H1 (cell line): ENCODE results near the gene SYK. TPM values are rescaled to one million over a fixed set of nuclear protein-coding genes. Genes with fewer than 3 reads are reported as not detected.

Source experiments
- BCL11A ChIP-seq, 2 experiments: IDR thresholded peaks; one replicate each; pipeline ENCODE4 v1.6.1; 2011; ENCODE audit warnings: low read depth in 2 of 2, low read length in 2 of 2, mild to moderate bottlenecking in 2 of 2
- BRCA1 ChIP-seq: IDR thresholded peaks from 2 replicates; pipeline ENCODE4 v1.6.1; 2012; ENCODE audit warnings: low read depth, low read length, improper control_type of control experiment
- CHD1 ChIP-seq: IDR thresholded peaks from 2 replicates; pipeline ENCODE4 v1.6.1; 2012; ENCODE audit warnings: low read depth, low read length, improper control_type of control experiment
- CHD7 ChIP-seq: fragments of 300-600 bp; sonication (generic); IDR thresholded peaks from 2 replicates; pipeline ENCODE4 v1.7.1; 2012; ENCODE audit warnings: low read length, moderate library complexity, mild to moderate bottlenecking, inconsistent platforms; ENCODE audit not compliant: insufficient replicate concordance
- EZH2 ChIP-seq: fragments of 200-600 bp; sonication (generic); IDR thresholded peaks from 2 replicates; pipeline ENCODE4 v1.7.1; 2012; ENCODE audit warnings: low read depth, mild to moderate bottlenecking, moderate library complexity, low read length, inconsistent platforms; ENCODE audit not compliant: severe bottlenecking
- GABPA ChIP-seq: IDR thresholded peaks from 2 replicates; pipeline ENCODE4 v1.6.1; 2011; ENCODE audit warnings: mild to moderate bottlenecking, low read length, moderate library complexity, borderline replicate concordance; ENCODE audit not compliant: insufficient read depth
- JUN ChIP-seq: IDR thresholded peaks from 2 replicates; pipeline ENCODE4 v1.6.1; 2011; ENCODE audit warnings: low read depth, mild to moderate bottlenecking, improper control_type of control experiment, low read length
- SIN3A ChIP-seq, 2 experiments: IDR thresholded peaks in 1 of 2; conservative IDR thresholded peaks in 1 of 2; 2 replicates each; pipeline ENCODE4 v1.6.1; 2011 to 2012; ENCODE audit warnings: low read length in 2 of 2, improper control_type of control experiment in 1 of 2, low read depth in 1 of 2, mild to moderate bottlenecking in 1 of 2
- SIRT6 ChIP-seq: IDR thresholded peaks from one replicate; pipeline ENCODE4 v1.7.1; 2012; ENCODE audit warnings: low read length, inconsistent platforms
- SP4 ChIP-seq: IDR thresholded peaks from 2 replicates; pipeline ENCODE4 v1.6.1; 2012; ENCODE audit warnings: low read length, inconsistent platforms
- SUZ12 ChIP-seq: fragments of 200-600 bp; sonication (generic); IDR thresholded peaks from 2 replicates; pipeline ENCODE4 v1.6.1; 2012; ENCODE audit warnings: mild to moderate bottlenecking, inconsistent platforms, low read length, moderate library complexity, mixed read lengths
- TAF1 ChIP-seq: IDR thresholded peaks from 2 replicates; pipeline ENCODE4 v1.6.1; 2011; ENCODE audit warnings: mild to moderate bottlenecking, low read depth, low read length
- polyA plus RNA-seq, 7 experiments: library from polyadenylated mRNA; depleted of rRNA in 3 of 7; stranded (reverse) in 5 of 7; unstranded in 2 of 7; fragments of >200 nt in 5 of 7; fragments of 200-250 nt in 2 of 7; gene quantifications; 1 replicate in 5 of 7; 2 replicates in 1 of 7; 4 replicates in 1 of 7; pipeline versions ENCODE4 v1.2.1 to v1.2.3, GENCODE V29; 2011 to 2013; ENCODE audit warnings: missing spikeins in 2 of 7, mixed read lengths in 2 of 7
- total RNA-seq: library from RNA; stranded (reverse); fragmentation: NEBNext Ultra II Directional; extraction: Animal tissue kit (Norgen Biotek cat#: 25700); gene quantifications from 2 replicates; pipeline ENCODE4 v1.2.1, GENCODE V29; 2021

Gene SYK
- total and polyA plus RNA-seq, 2 of the 8 experiments (the other 6 are each of a cell fraction or from before 2014, with no cell fraction given), result 1.5 to 4.4 TPM

- TF ChIP-seq CHD7 (no peak), TAF1 (no peak), CHD1 (no peak), BRCA1 (no peak), GABPA (no peak), SUZ12 (no peak), SIN3A (conservative IDR thresholded peaks at IDR 0.05 in 1 of 2, IDR thresholded peaks at IDR 0.05 in 1 of 2; ENCODE audit: low read depth in 1 of 2, low read length in 2 of 2) (no peak), SP4 (no peak), EZH2 (no peak), SIRT6 (no peak), BCL11A (IDR thresholded peaks at IDR 0.05; ENCODE audit: low read depth in 2 of 2, low read length in 2 of 2) (no peak), JUN (no peak)
These were observed 97.7 kb downstream of the SYK start (continued) for GRCh38 chr9:90899287-90899686.
